ENCODE measurements around the gene ABI1.

DNA sequence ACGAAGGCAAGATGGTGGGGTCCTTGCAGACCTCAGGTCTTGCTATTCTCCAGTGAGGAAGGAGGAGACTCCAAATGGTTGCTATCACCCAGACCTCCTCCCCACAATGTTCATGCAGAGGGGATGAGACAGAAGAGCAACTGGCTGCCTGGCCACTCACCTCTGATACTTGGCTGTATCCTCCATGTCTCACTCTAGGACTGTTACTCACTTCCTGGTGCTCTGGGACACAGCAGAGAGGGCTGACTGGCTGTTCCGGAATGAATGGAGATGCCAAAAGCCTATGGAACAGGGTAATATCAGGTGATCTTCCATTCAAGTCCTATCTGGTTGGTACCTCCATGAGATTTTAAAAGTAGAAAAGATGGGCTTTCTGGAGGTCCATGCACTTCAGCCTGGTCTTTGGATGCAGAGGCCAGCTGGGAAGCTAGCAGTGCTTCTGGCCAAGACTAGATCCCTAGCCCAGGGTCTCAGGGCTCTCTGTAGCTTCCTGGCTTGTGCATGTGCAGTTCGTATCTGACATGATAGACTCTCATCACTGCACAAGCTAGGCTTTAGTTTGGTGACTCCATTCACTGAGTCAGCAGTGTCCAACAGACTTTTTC is 27.0 kb upstream of the ABI1 start:
- TF ChIP-seq, protein P1, sequence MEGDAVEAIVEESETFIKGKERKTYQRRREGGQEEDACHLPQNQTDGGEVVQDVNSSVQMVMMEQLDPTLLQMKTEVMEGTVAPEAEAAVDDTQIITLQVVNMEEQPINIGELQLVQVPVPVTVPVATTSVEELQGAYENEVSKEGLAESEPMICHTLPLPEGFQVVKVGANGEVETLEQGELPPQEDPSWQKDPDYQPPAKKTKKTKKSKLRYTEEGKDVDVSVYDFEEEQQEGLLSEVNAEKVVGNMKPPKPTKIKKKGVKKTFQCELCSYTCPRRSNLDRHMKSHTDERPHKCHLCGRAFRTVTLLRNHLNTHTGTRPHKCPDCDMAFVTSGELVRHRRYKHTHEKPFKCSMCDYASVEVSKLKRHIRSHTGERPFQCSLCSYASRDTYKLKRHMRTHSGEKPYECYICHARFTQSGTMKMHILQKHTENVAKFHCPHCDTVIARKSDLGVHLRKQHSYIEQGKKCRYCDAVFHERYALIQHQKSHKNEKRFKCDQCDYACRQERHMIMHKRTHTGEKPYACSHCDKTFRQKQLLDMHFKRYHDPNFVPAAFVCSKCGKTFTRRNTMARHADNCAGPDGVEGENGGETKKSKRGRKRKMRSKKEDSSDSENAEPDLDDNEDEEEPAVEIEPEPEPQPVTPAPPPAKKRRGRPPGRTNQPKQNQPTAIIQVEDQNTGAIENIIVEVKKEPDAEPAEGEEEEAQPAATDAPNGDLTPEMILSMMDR (IDR thresholded peaks at IDR 0.05), result no peak
- TF ChIP-seq POLR2AphosphoS5 (IDR thresholded peaks at IDR 0.05), result no peak
- TF ChIP-seq POLR2A (IDR thresholded peaks at IDR 0.05), result no peak
